IMR-90 (cell line): Measurements from ENCODE around the gene LRRC15. TPM values are rescaled to one million over a fixed set of nuclear protein-coding genes. Genes with fewer than 3 reads are reported as not detected.

Experiments used
- ATAC-seq: fragments of 200-7000 bp; cut with Tn5 transposase; 2 replicates; pipeline ENCODE4 v1.9.1; 2020; ENCODE audit warnings: low read depth, mild to moderate bottlenecking, moderate library complexity
- BruUV-seq: library from RNA; stranded (reverse); fragments of 400-500 nt; replicated peaks from 2 replicates; lab custom pipeline; 2021; lab: Mats Ljungman, UMichigan
- CTCF ChIA-PET: fragments of 300-600 bp; formaldehyde crosslinking; extraction: SDS; loops from one replicate; lab custom pipeline; 2021; ENCODE audit warnings: antibody characterized with exemption; lab: Yijun Ruan, JAX
- POLR2A ChIA-PET: fragments of 300-600 bp; sonication (Branson Sonifier 250); formaldehyde crosslinking; loops from one replicate; lab custom pipeline; 2022; ENCODE audit warnings: antibody characterized with exemption; ENCODE audit not compliant: unreplicated experiment; lab: Charles Lee
- DNase-seq: peaks from one replicate; pipeline ENCODE4 v3.0.0; 2013
- H2AFZ ChIP-seq: replicated peaks from 2 replicates; pipeline ENCODE3; 2013; ENCODE audit warnings: low read length, mild to moderate bottlenecking; ENCODE audit not compliant: poor library complexity
- H2AK5ac ChIP-seq: 2 replicates; pipeline ENCODE4 v1.6.1; 2013; ENCODE audit warnings: low read depth, low read length, inconsistent platforms
- H2AK9ac ChIP-seq: replicated peaks from 2 replicates; pipeline ENCODE3; 2013; ENCODE audit warnings: mild to moderate bottlenecking, low read depth, low read length, moderate library complexity; ENCODE audit not compliant: poor library complexity
- H2BK120ac ChIP-seq: 2 replicates; pipeline ENCODE4 v1.6.1; 2013; ENCODE audit warnings: low read depth, low read length, inconsistent platforms
- H2BK15ac ChIP-seq: 3 replicates; pipeline ENCODE4 v1.6.1; 2013; ENCODE audit warnings: low read depth, low read length, inconsistent platforms
- H2BK20ac ChIP-seq: 2 replicates; pipeline ENCODE4 v1.6.1; 2013; ENCODE audit warnings: low read depth, mild to moderate bottlenecking, inconsistent platforms, low read length, moderate library complexity
- H2BK5ac ChIP-seq: 2 replicates; pipeline ENCODE4 v1.6.1; 2013; ENCODE audit warnings: mild to moderate bottlenecking, low read depth, low read length, inconsistent platforms; ENCODE audit not compliant: poor library complexity, severe bottlenecking
- H3K14ac ChIP-seq: replicated peaks from 2 replicates; pipeline ENCODE4 v1.6.1; 2013; ENCODE audit warnings: low read depth, low read length, inconsistent platforms
- H3K18ac ChIP-seq: 2 replicates; pipeline ENCODE4 v1.6.1; 2013; ENCODE audit warnings: low read depth, low read length, control low read depth
- H3K23ac ChIP-seq: 2 replicates; pipeline ENCODE4 v1.6.1; 2013; ENCODE audit warnings: low read depth, low read length, inconsistent platforms
- H3K27ac ChIP-seq: 2 replicates; pipeline ENCODE4 v1.5.1; 2013; ENCODE audit warnings: mild to moderate bottlenecking, control low read depth, low read length; ENCODE audit not compliant: insufficient read depth
- H3K27me3 ChIP-seq: 2 replicates; pipeline ENCODE4 v1.6.1; 2013; ENCODE audit warnings: low read length; ENCODE audit not compliant: control insufficient read depth, insufficient read depth
- H3K36me3 ChIP-seq: 2 replicates; pipeline ENCODE4 v1.6.1; 2013; ENCODE audit warnings: low read length, mixed read lengths; ENCODE audit not compliant: control insufficient read depth, insufficient read depth
- H3K4ac ChIP-seq: 2 replicates; pipeline ENCODE4 v1.6.1; 2013; ENCODE audit warnings: low read depth, low read length, inconsistent platforms
- H3K4me1 ChIP-seq: 2 replicates; pipeline ENCODE4 v1.6.1; 2013; ENCODE audit warnings: low read length, mixed read lengths; ENCODE audit not compliant: control insufficient read depth, insufficient read depth
- H3K4me2 ChIP-seq: 2 replicates; pipeline ENCODE4 v1.6.1; 2013; ENCODE audit warnings: low read depth, mild to moderate bottlenecking, control low read depth, low read length, moderate library complexity
- H3K4me3 ChIP-seq: 2 replicates; pipeline ENCODE4 v1.5.1; 2013; ENCODE audit warnings: low read depth, mild to moderate bottlenecking, control low read depth, low read length, moderate library complexity; ENCODE audit not compliant: insufficient read depth
- H3K56ac ChIP-seq: 2 replicates; pipeline ENCODE4 v1.6.1; 2013; ENCODE audit warnings: low read length, inconsistent platforms; ENCODE audit not compliant: insufficient read depth; ENCODE audit errors: extremely low read depth
- H3K79me1 ChIP-seq, 2 experiments: 2 replicates each; pipeline ENCODE4 v1.6.1; 2013; ENCODE audit warnings: low read length in 2 of 2, inconsistent platforms in 1 of 2, low read depth in 1 of 2
- H3K9ac ChIP-seq: 2 replicates; pipeline ENCODE4 v1.6.1; 2013; ENCODE audit warnings: low read depth, low read length, control low read depth
- H3K9me1 ChIP-seq: 2 replicates; pipeline ENCODE4 v1.6.1; 2013; ENCODE audit warnings: low read length, inconsistent platforms; ENCODE audit not compliant: insufficient read depth
- H3K9me3 ChIP-seq: 2 replicates; pipeline ENCODE4 v1.6.1; 2013; ENCODE audit warnings: low read length; ENCODE audit not compliant: control insufficient read depth, insufficient read depth
- H4K20me1 ChIP-seq: 2 replicates; pipeline ENCODE4 v1.6.1; 2013; ENCODE audit warnings: low read length, inconsistent platforms; ENCODE audit not compliant: insufficient read depth
- H4K5ac ChIP-seq: 2 replicates; pipeline ENCODE4 v1.6.1; 2013; ENCODE audit warnings: mild to moderate bottlenecking, low read depth, low read length, control low read depth
- H4K8ac ChIP-seq, 2 experiments: 2 replicates each; pipeline ENCODE4 v1.6.1; 2013; ENCODE audit warnings: low read depth in 2 of 2, low read length in 2 of 2, control low read depth in 1 of 2, inconsistent platforms in 1 of 2
- H4K91ac ChIP-seq: 2 replicates; pipeline ENCODE4 v1.6.1; 2013; ENCODE audit warnings: low read depth, low read length, inconsistent platforms; ENCODE audit not compliant: insufficient read depth
- BHLHE40 ChIP-seq: fragments of 150-350 bp; IDR thresholded peaks from 2 replicates; pipeline ENCODE4 v1.6.1; 2016; ENCODE audit warnings: mild to moderate bottlenecking, low read depth, low read length
- ELK1 ChIP-seq: fragments of 150-350 bp; IDR thresholded peaks from 2 replicates; pipeline ENCODE4 v1.6.1; 2016; ENCODE audit warnings: low read depth, mild to moderate bottlenecking, low read length, moderate library complexity, borderline replicate concordance
- MXI1 ChIP-seq: IDR thresholded peaks from 2 replicates; pipeline ENCODE4 v1.6.1; 2012; ENCODE audit warnings: low read depth, mild to moderate bottlenecking, low read length, moderate library complexity, borderline replicate concordance
- NFE2L2 ChIP-seq: fragments of 150-350 bp; IDR thresholded peaks from 2 replicates; pipeline ENCODE4 v1.6.1; 2016; ENCODE audit warnings: low read depth, mild to moderate bottlenecking, low read length
- POLR2A ChIP-seq: IDR thresholded peaks from 2 replicates; pipeline ENCODE4 v1.6.1; 2012; ENCODE audit warnings: mild to moderate bottlenecking, low read depth, low read length
- RAD21 ChIP-seq: IDR thresholded peaks from 2 replicates; pipeline ENCODE4 v1.6.1; 2012; ENCODE audit warnings: low read length, improper control_type of control experiment
- USF2 ChIP-seq: fragments of 150-350 bp; IDR thresholded peaks from 2 replicates; pipeline ENCODE4 v1.6.1; 2017; ENCODE audit warnings: mild to moderate bottlenecking, antibody characterized with exemption, low read length, low read depth
- WGBS, 2 experiments: methylation state at CpG; one replicate each; pipeline versions ENCODE4 v1.1.5 to v1.1.7; 2013; ENCODE audit warnings: missing lambda C conversion rate in 2 of 2; ENCODE audit not compliant: insufficient read length in 1 of 2; ENCODE audit errors: extremely low coverage in 2 of 2; 5-methylcytosine and 5-hydroxymethylcytosine counted together
- dilution Hi-C: fragments of 300-500 bp; cut with HindIII; formaldehyde crosslinking; loops from one replicate; pipeline ENCODE4 v1.14.3; 2018; ENCODE audit warnings: low sequenced_read_pairs; ENCODE audit not compliant: unreplicated experiment
- in situ Hi-C: fragments of 300-500 bp; cut with MboI; formaldehyde crosslinking; loops from 3 replicates; pipeline ENCODE4 v1.14.3; 2019; ENCODE audit warnings: low sequenced_read_pairs, inconsistent platforms, mixed read lengths
- intact Hi-C: fragments of 100-400 bp; cut with micrococcal nuclease; formaldehyde crosslinking; loops from 2 replicates; pipeline ENCODE4 v1.10.0; 2022
- polyA plus RNA-seq, 3 experiments: library from polyadenylated mRNA; depleted of rRNA; stranded (reverse); fragments of >200 nt; gene quantifications; 2 replicates each; pipeline ENCODE4 v1.2.3, GENCODE V29; 2012; ENCODE audit warnings: low replicate concordance in 1 of 3
- total RNA-seq: library from RNA; depleted of rRNA; stranded (reverse); fragments of >200 nt; gene quantifications from 2 replicates; pipeline ENCODE4 v1.2.3, GENCODE V29; 2012
- TF ChIP-seq, protein P1 (sequence below): conservative IDR thresholded peaks from 2 replicates; pipeline ENCODE4 v1.5.1; 2012; ENCODE audit warnings: mild to moderate bottlenecking, low read depth, low read length, improper control_type of control experiment

The LRRC15 gene
- total and polyA plus RNA-seq, 2 of the 4 experiments (the other 2 are of a cell fraction): 2.5 to 9.0 TPM

GRCh38 chr3:194368918-194369317 lies 625 bp downstream of the LRRC15 start:
- Histone ChIP-seq H3K56ac (no peak overlapping the region; the same call in 1 of the 2 replicates), H2BK5ac (no peak overlapping the region), H3K18ac (no peak overlapping the region), H4K5ac (no peak overlapping the region), H2BK20ac (peak overlapping the region; percentile 40), H2BK15ac (peak overlapping the region; percentile 85; the same call in 1 of the 3 replicates), H3K27me3 (0 out of 2 replicates have a peak, but pooled peaks cover 3% of the 10 kb centered on the region), H4K91ac (peak overlapping the region; percentile 51; the same call in 1 of the 2 replicates), H3K4me1 (peaks cover 28% of the 10 kb centered on the region), H4K20me1 (no peaks in the 10 kb centered on the region), H3K4ac (peak overlapping the region; percentile 83), H3K79me1 (peaks cover 0 to 3% of the 10 kb centered on the region in 2 experiments; a peak in 1 of 4 replicates), H3K9me3 (no peaks in the 10 kb centered on the region), H3K14ac (peak overlapping the region; percentile 71; the same call in 1 of the 2 replicates), H3K4me2 (no peak overlapping the region), H2AK5ac (peak overlapping the region; percentile 52; the same call in 1 of the 2 replicates), H3K36me3 (no peaks in the 10 kb centered on the region), H2AK9ac (peak overlapping the region; percentile 25), H3K9me1 (peaks cover 11% of the 10 kb centered on the region), H2BK120ac (peak overlapping the region; percentile 66), H2AFZ (peak overlapping the region; percentile 75), H3K4me3 (no peak overlapping the region), H4K8ac (peak overlapping the region in 1 of 2 experiments; percentile 59; a peak in 1 of 4 replicates), H3K27ac (no peak overlapping the region), H3K9ac (no peak overlapping the region), H3K23ac (0 out of 2 replicates have a peak overlapping the region, but pooled peaks have one; percentile 75)
- dilution Hi-C loops: no loop called here
- in situ Hi-C loops: no loop called here
- BruUV-seq: no TSS peak
- no peak for TF ChIP-seq RAD21
- TF ChIP-seq NFE2L2: no peak
- TF ChIP-seq MXI1: no peak
- TF ChIP-seq, protein P1, sequence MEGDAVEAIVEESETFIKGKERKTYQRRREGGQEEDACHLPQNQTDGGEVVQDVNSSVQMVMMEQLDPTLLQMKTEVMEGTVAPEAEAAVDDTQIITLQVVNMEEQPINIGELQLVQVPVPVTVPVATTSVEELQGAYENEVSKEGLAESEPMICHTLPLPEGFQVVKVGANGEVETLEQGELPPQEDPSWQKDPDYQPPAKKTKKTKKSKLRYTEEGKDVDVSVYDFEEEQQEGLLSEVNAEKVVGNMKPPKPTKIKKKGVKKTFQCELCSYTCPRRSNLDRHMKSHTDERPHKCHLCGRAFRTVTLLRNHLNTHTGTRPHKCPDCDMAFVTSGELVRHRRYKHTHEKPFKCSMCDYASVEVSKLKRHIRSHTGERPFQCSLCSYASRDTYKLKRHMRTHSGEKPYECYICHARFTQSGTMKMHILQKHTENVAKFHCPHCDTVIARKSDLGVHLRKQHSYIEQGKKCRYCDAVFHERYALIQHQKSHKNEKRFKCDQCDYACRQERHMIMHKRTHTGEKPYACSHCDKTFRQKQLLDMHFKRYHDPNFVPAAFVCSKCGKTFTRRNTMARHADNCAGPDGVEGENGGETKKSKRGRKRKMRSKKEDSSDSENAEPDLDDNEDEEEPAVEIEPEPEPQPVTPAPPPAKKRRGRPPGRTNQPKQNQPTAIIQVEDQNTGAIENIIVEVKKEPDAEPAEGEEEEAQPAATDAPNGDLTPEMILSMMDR: no peak
- no peak for TF ChIP-seq USF2
- no peak for TF ChIP-seq ELK1
- TF ChIP-seq POLR2A: no peak; the same call in 1 of the 2 replicates
- no peak for TF ChIP-seq BHLHE40
- WGBS, 2 experiments: 80% methylated on average over 3 of the region's 6 CpGs; no CpG with 5 or more reads in 1 of the 2 experiments
- ChIA-PET CTCF (interaction anchor here (0.6 to 1.9 kb wide), 3 partner anchors 25 to 306 kb away, joined by 3 to 4 read pairs (median 3); no protein-coding TSS in a partner anchor), POLR2A (no interaction called here)
- intact Hi-C loops: no loop called here
- ATAC-seq (no peak), DNase-seq (no peak)
